HCT116 (cell line): ENCODE measurements around the gene LTO1. TPM values are rescaled to one million over a fixed set of nuclear protein-coding genes. Genes with fewer than 3 reads are reported as not detected.

Experiments
- ATAC-seq: fragments of 200-7000 bp; cut with Tn5 transposase; 2 replicates; pipeline ENCODE4 v1.9.1; 2020; ENCODE audit warnings: mild to moderate bottlenecking, moderate library complexity
- BruUV-seq: library from RNA; stranded (reverse); fragments of 400-500 nt; replicated peaks from 2 replicates; lab custom pipeline; 2021; lab: Mats Ljungman, UMichigan
- CTCF ChIA-PET: fragments of 300-600 bp; sonication (Branson Sonifier 250); formaldehyde crosslinking; loops from one replicate; lab custom pipeline; 2021; ENCODE audit warnings: antibody characterized with exemption; lab: Charles Lee
- POLR2A ChIA-PET: fragments of 300-600, 350-600 bp; sonication (Branson Sonifier 250); formaldehyde crosslinking; loops from one replicate; lab custom pipeline; 2021; ENCODE audit warnings: antibody characterized with exemption; lab: Charles Lee
- RAD21 ChIA-PET, 2 experiments: fragments of 300-600 bp; sonication (Branson Sonifier 250); formaldehyde crosslinking; loops; one replicate each; lab custom pipeline; 2023; ENCODE audit warnings: low total read pairs in 2 of 2; ENCODE audit not compliant: uncharacterized antibody in 2 of 2, unreplicated experiment in 2 of 2, low non-redundant PET in 1 of 2; lab: Charles Lee
- DNase-seq: peaks from one replicate; pipeline ENCODE4 v3.0.0-alpha.2; 2010; ENCODE audit warnings: low read depth, low spot score
- H2AFZ ChIP-seq: fragments of 200-600 bp; shearing (Covaris generic), sonication (generic); 2 replicates; pipeline ENCODE4 v1.6.1; 2017; ENCODE audit warnings: low read depth, mixed run types, mixed read lengths, antibody characterized with exemption, low read length; ENCODE audit not compliant: poor library complexity, severe bottlenecking
- H3K27ac ChIP-seq: 2 replicates; pipeline ENCODE4 v1.5.1; 2012; ENCODE audit warnings: low read depth, low read length
- H3K27me3 ChIP-seq: fragments of 200-600 bp; sonication (generic); 2 replicates; pipeline ENCODE4 v1.6.1; 2016; ENCODE audit warnings: mixed run types, low read length, mixed read lengths; ENCODE audit not compliant: insufficient read depth
- H3K36me3 ChIP-seq, 2 experiments: fragments of 200-500 bp in 1 of 2; fragments of 200-600 bp in 1 of 2; sonication (Bioruptor generic) in 1 of 2; sonication (generic) in 1 of 2; 2 replicates each; pipeline versions ENCODE4 v1.5.1 to v1.6.1; 2014 to 2016; ENCODE audit warnings: low read length in 2 of 2, inconsistent platforms in 1 of 2, mixed read lengths in 1 of 2, mixed run types in 1 of 2; ENCODE audit not compliant: insufficient read depth in 2 of 2, control insufficient read depth in 1 of 2
- H3K4me1 ChIP-seq, 2 experiments: fragments of 200-600 bp in 1 of 2; sonication (generic) in 1 of 2; 2 replicates each; pipeline versions ENCODE4 v1.5.1 to v1.6.1; 2012 to 2017; ENCODE audit warnings: low read length in 2 of 2, inconsistent platforms in 1 of 2, mild to moderate bottlenecking in 1 of 2, mixed read lengths in 1 of 2, mixed run types in 1 of 2, moderate library complexity in 1 of 2; ENCODE audit not compliant: insufficient read depth in 2 of 2, control insufficient read depth in 1 of 2
- H3K4me2 ChIP-seq: fragments of 200-600 bp; sonication (generic); 2 replicates; pipeline ENCODE4 v1.6.1; 2017; ENCODE audit warnings: mixed run types, low read length, mixed read lengths
- H3K4me3 ChIP-seq, 2 experiments: fragments of 200-600 bp in 1 of 2; sonication (generic) in 1 of 2; replicated peaks in 1 of 2; 2 replicates each; pipeline ENCODE4 v1.5.1; 2011 to 2016; ENCODE audit warnings: low read length in 2 of 2, control low read depth in 1 of 2, low read depth in 1 of 2, mild to moderate bottlenecking in 1 of 2, mixed read lengths in 1 of 2, mixed run types in 1 of 2
- H3K79me2 ChIP-seq: fragments of 200-600 bp; sonication (generic); 2 replicates; pipeline ENCODE4 v1.6.1; 2017; ENCODE audit warnings: mild to moderate bottlenecking, mixed run types, low read length, moderate library complexity, mixed read lengths; ENCODE audit not compliant: insufficient read depth
- H3K9ac ChIP-seq: fragments of 200-600 bp; sonication (generic); 2 replicates; pipeline ENCODE4 v1.6.1; 2016; ENCODE audit warnings: low read length, mixed read lengths
- H3K9me2 ChIP-seq: fragments of 200-600 bp; sonication (generic), shearing (Covaris generic); 2 replicates; pipeline ENCODE4 v1.6.1; 2017; ENCODE audit warnings: mixed run types, mild to moderate bottlenecking, moderate library complexity; ENCODE audit not compliant: insufficient read depth
- H3K9me3 ChIP-seq, 2 experiments: fragments of 200-500 bp in 1 of 2; fragments of 200-600 bp in 1 of 2; sonication (Bioruptor generic) in 1 of 2; sonication (generic) in 1 of 2; 2 replicates each; pipeline ENCODE4 v1.6.1; 2014 to 2017; ENCODE audit warnings: low read length in 2 of 2, mixed read lengths in 2 of 2, inconsistent platforms in 1 of 2, low read depth in 1 of 2, mild to moderate bottlenecking in 1 of 2, mixed run types in 1 of 2, moderate library complexity in 1 of 2; ENCODE audit not compliant: control insufficient read depth in 1 of 2, insufficient read depth in 1 of 2
- H4K20me1 ChIP-seq: fragments of 200-600 bp; sonication (generic), shearing (Covaris generic); 2 replicates; pipeline ENCODE4 v1.6.1; 2017; ENCODE audit warnings: mixed run types, mild to moderate bottlenecking, moderate library complexity; ENCODE audit not compliant: insufficient read depth
- CBX3 ChIP-seq: IDR thresholded peaks from 2 replicates; pipeline ENCODE4 v1.6.1; 2012; ENCODE audit warnings: low read depth
- CEBPB ChIP-seq: IDR thresholded peaks from 2 replicates; pipeline ENCODE4 v1.6.1; 2012; ENCODE audit warnings: low read depth
- EZH2phosphoT487 ChIP-seq: fragments of 200-600 bp; IDR thresholded peaks from 2 replicates; pipeline ENCODE4 v1.6.1; 2018; ENCODE audit warnings: antibody characterized with exemption, borderline replicate concordance
- FOSL1 ChIP-seq: IDR thresholded peaks from 2 replicates; pipeline ENCODE4 v1.6.1; 2012; ENCODE audit warnings: low read depth
- POLR2AphosphoS5 ChIP-seq: IDR thresholded peaks from 2 replicates; pipeline ENCODE4 v1.6.1; 2011; ENCODE audit warnings: mild to moderate bottlenecking, low read depth, low read length, moderate library complexity
- SP1 ChIP-seq: IDR thresholded peaks from 2 replicates; pipeline ENCODE4 v1.6.1; 2012; ENCODE audit warnings: low read depth
- ZFX ChIP-seq: fragments of 450-650 bp; IDR thresholded peaks from 2 replicates; pipeline ENCODE4 v1.6.1; 2017
- intact Hi-C: fragments of 100-400 bp; cut with micrococcal nuclease; formaldehyde crosslinking; loops from 2 replicates; pipeline ENCODE4 v1.10.0; 2022
- total RNA-seq: library from RNA; stranded (reverse); gene quantifications from one replicate; pipeline ENCODE4 v1.2.1, GENCODE V29; 2021; ENCODE audit not compliant: unreplicated experiment

LTO1 gene
- total RNA-seq, 1 experiment from 2014 or later = 21.3 TPM

- Histone ChIP-seq H3K4me2 (no peak overlapping the region), H3K9ac (no peak overlapping the region), H3K4me3 (no peak overlapping the region), H3K79me2 (no peaks in the 10 kb centered on the region), H2AFZ (no peak overlapping the region), H3K4me1 (peaks cover 43 to 56% of the 10 kb centered on the region in 2 experiments), H3K9me3 (no peaks in the 10 kb centered on the region; a peak in 1 of 4 replicates), H3K27me3 (no peaks in the 10 kb centered on the region), H3K27ac (no peak overlapping the region), H4K20me1 (no peaks in the 10 kb centered on the region), H3K9me2 (no peaks in the 10 kb centered on the region), H3K36me3 (no peaks in the 10 kb centered on the region)
- no peak for TF ChIP-seq ZFX
- no peak for TF ChIP-seq FOSL1
- ChIA-PET POLR2A (interaction anchor here (1.1 kb wide), 1 partner anchor 20 kb away, joined by 3 read pairs; no protein-coding TSS in a partner anchor), RAD21 (no interaction called here), CTCF (no interaction called here)
- intact Hi-C loops = no loop called here
- DNase-seq (no peak), ATAC-seq (no peak)
- BruUV-seq = no TSS peak
Measured at GRCh38 chr11:69692422-69692821, 17.3 kb upstream of the LTO1 start.

- Histone ChIP-seq H4K20me1 (no peaks in the 10 kb centered on the region), H3K9ac (no peak overlapping the region), H3K4me1 (peaks cover 33 to 56% of the 10 kb centered on the region in 2 experiments), H3K36me3 (no peaks in the 10 kb centered on the region), H3K4me3 (no peak overlapping the region), H3K27ac (no peak overlapping the region), H3K4me2 (no peak overlapping the region), H2AFZ (no peak overlapping the region), H3K9me3 (no peaks in the 10 kb centered on the region; a peak in 1 of 4 replicates), H3K79me2 (no peaks in the 10 kb centered on the region), H3K27me3 (no peaks in the 10 kb centered on the region), H3K9me2 (no peaks in the 10 kb centered on the region)
- BruUV-seq = no TSS peak
- DNase-seq = peak; percentile 74
- TF ChIP-seq POLR2AphosphoS5 = 0 out of 2 replicates have a peak, but pooled peaks have one; percentile 25
- TF ChIP-seq SP1 = peak; percentile 45
- peak; percentile 24; the same call in 1 of the 2 replicates for TF ChIP-seq CBX3
- peak; percentile 97 for TF ChIP-seq CEBPB
- TF ChIP-seq EZH2phosphoT487 = no peak
- no peak for ATAC-seq
- ChIA-PET POLR2A (interaction anchor here (0.7 to 1.5 kb wide), 3 partner anchors 9 to 21 kb away, joined by 3 to 5 read pairs (median 4); no protein-coding TSS in a partner anchor), CTCF (interaction anchor here (1.5 kb wide), 1 partner anchor 222 kb away, joined by 4 read pairs; no protein-coding TSS in a partner anchor), RAD21 (no interaction called here)
- intact Hi-C loops = no loop called here
Measured at GRCh38 chr11:69691463-69691862, 16.3 kb upstream of the LTO1 start.
